IMR-90 (cell line): ENCODE results near the gene NR1H4. TPM values are rescaled to one million over a fixed set of nuclear protein-coding genes. Genes with fewer than 3 reads are reported as not detected.

Source experiments
- ATAC-seq: fragments of 200-7000 bp; cut with Tn5 transposase; 2 replicates; pipeline ENCODE4 v1.9.1; 2020; ENCODE audit warnings: low read depth, mild to moderate bottlenecking, moderate library complexity
- BruUV-seq: library from RNA; stranded (reverse); fragments of 400-500 nt; replicated peaks from 2 replicates; lab custom pipeline; 2021; lab: Mats Ljungman, UMichigan
- CTCF ChIA-PET: fragments of 300-600 bp; formaldehyde crosslinking; extraction: SDS; loops from one replicate; lab custom pipeline; 2021; ENCODE audit warnings: antibody characterized with exemption; lab: Yijun Ruan, JAX
- POLR2A ChIA-PET: fragments of 300-600 bp; sonication (Branson Sonifier 250); formaldehyde crosslinking; loops from one replicate; lab custom pipeline; 2022; ENCODE audit warnings: antibody characterized with exemption; ENCODE audit not compliant: unreplicated experiment; lab: Charles Lee
- DNase-seq: peaks from one replicate; pipeline ENCODE4 v3.0.0; 2013
- H2AFZ ChIP-seq: replicated peaks from 2 replicates; pipeline ENCODE3; 2013; ENCODE audit warnings: low read length, mild to moderate bottlenecking; ENCODE audit not compliant: poor library complexity
- H2AK5ac ChIP-seq: 2 replicates; pipeline ENCODE4 v1.6.1; 2013; ENCODE audit warnings: low read depth, low read length, inconsistent platforms
- H2AK9ac ChIP-seq: replicated peaks from 2 replicates; pipeline ENCODE3; 2013; ENCODE audit warnings: mild to moderate bottlenecking, low read depth, low read length, moderate library complexity; ENCODE audit not compliant: poor library complexity
- H2BK120ac ChIP-seq: 2 replicates; pipeline ENCODE4 v1.6.1; 2013; ENCODE audit warnings: low read depth, low read length, inconsistent platforms
- H2BK15ac ChIP-seq: 3 replicates; pipeline ENCODE4 v1.6.1; 2013; ENCODE audit warnings: low read depth, low read length, inconsistent platforms
- H2BK20ac ChIP-seq: 2 replicates; pipeline ENCODE4 v1.6.1; 2013; ENCODE audit warnings: low read depth, mild to moderate bottlenecking, inconsistent platforms, low read length, moderate library complexity
- H2BK5ac ChIP-seq: 2 replicates; pipeline ENCODE4 v1.6.1; 2013; ENCODE audit warnings: mild to moderate bottlenecking, low read depth, low read length, inconsistent platforms; ENCODE audit not compliant: poor library complexity, severe bottlenecking
- H3K14ac ChIP-seq: replicated peaks from 2 replicates; pipeline ENCODE4 v1.6.1; 2013; ENCODE audit warnings: low read depth, low read length, inconsistent platforms
- H3K18ac ChIP-seq: 2 replicates; pipeline ENCODE4 v1.6.1; 2013; ENCODE audit warnings: low read depth, low read length, control low read depth
- H3K23ac ChIP-seq: 2 replicates; pipeline ENCODE4 v1.6.1; 2013; ENCODE audit warnings: low read depth, low read length, inconsistent platforms
- H3K27ac ChIP-seq: 2 replicates; pipeline ENCODE4 v1.5.1; 2013; ENCODE audit warnings: mild to moderate bottlenecking, control low read depth, low read length; ENCODE audit not compliant: insufficient read depth
- H3K27me3 ChIP-seq: 2 replicates; pipeline ENCODE4 v1.6.1; 2013; ENCODE audit warnings: low read length; ENCODE audit not compliant: control insufficient read depth, insufficient read depth
- H3K36me3 ChIP-seq: 2 replicates; pipeline ENCODE4 v1.6.1; 2013; ENCODE audit warnings: low read length, mixed read lengths; ENCODE audit not compliant: control insufficient read depth, insufficient read depth
- H3K4ac ChIP-seq: 2 replicates; pipeline ENCODE4 v1.6.1; 2013; ENCODE audit warnings: low read depth, low read length, inconsistent platforms
- H3K4me1 ChIP-seq: 2 replicates; pipeline ENCODE4 v1.6.1; 2013; ENCODE audit warnings: low read length, mixed read lengths; ENCODE audit not compliant: control insufficient read depth, insufficient read depth
- H3K4me2 ChIP-seq: 2 replicates; pipeline ENCODE4 v1.6.1; 2013; ENCODE audit warnings: low read depth, mild to moderate bottlenecking, control low read depth, low read length, moderate library complexity
- H3K4me3 ChIP-seq: 2 replicates; pipeline ENCODE4 v1.5.1; 2013; ENCODE audit warnings: low read depth, mild to moderate bottlenecking, control low read depth, low read length, moderate library complexity; ENCODE audit not compliant: insufficient read depth
- H3K56ac ChIP-seq: 2 replicates; pipeline ENCODE4 v1.6.1; 2013; ENCODE audit warnings: low read length, inconsistent platforms; ENCODE audit not compliant: insufficient read depth; ENCODE audit errors: extremely low read depth
- H3K79me1 ChIP-seq, 2 experiments: 2 replicates each; pipeline ENCODE4 v1.6.1; 2013; ENCODE audit warnings: low read length in 2 of 2, inconsistent platforms in 1 of 2, low read depth in 1 of 2
- H3K9ac ChIP-seq: 2 replicates; pipeline ENCODE4 v1.6.1; 2013; ENCODE audit warnings: low read depth, low read length, control low read depth
- H3K9me1 ChIP-seq: 2 replicates; pipeline ENCODE4 v1.6.1; 2013; ENCODE audit warnings: low read length, inconsistent platforms; ENCODE audit not compliant: insufficient read depth
- H3K9me3 ChIP-seq: 2 replicates; pipeline ENCODE4 v1.6.1; 2013; ENCODE audit warnings: low read length; ENCODE audit not compliant: control insufficient read depth, insufficient read depth
- H4K20me1 ChIP-seq: 2 replicates; pipeline ENCODE4 v1.6.1; 2013; ENCODE audit warnings: low read length, inconsistent platforms; ENCODE audit not compliant: insufficient read depth
- H4K5ac ChIP-seq: 2 replicates; pipeline ENCODE4 v1.6.1; 2013; ENCODE audit warnings: mild to moderate bottlenecking, low read depth, low read length, control low read depth
- H4K8ac ChIP-seq, 2 experiments: 2 replicates each; pipeline ENCODE4 v1.6.1; 2013; ENCODE audit warnings: low read depth in 2 of 2, low read length in 2 of 2, control low read depth in 1 of 2, inconsistent platforms in 1 of 2
- H4K91ac ChIP-seq: 2 replicates; pipeline ENCODE4 v1.6.1; 2013; ENCODE audit warnings: low read depth, low read length, inconsistent platforms; ENCODE audit not compliant: insufficient read depth
- BHLHE40 ChIP-seq: fragments of 150-350 bp; IDR thresholded peaks from 2 replicates; pipeline ENCODE4 v1.6.1; 2016; ENCODE audit warnings: mild to moderate bottlenecking, low read depth, low read length
- CEBPB ChIP-seq: IDR thresholded peaks from 2 replicates; pipeline ENCODE4 v1.6.1; 2012; ENCODE audit warnings: low read depth, low read length, improper control_type of control experiment
- CHD1 ChIP-seq: IDR thresholded peaks from 2 replicates; pipeline ENCODE4 v1.6.1; 2012; ENCODE audit warnings: low read depth, low read length, improper control_type of control experiment
- CTCF ChIP-seq: conservative IDR thresholded peaks from 2 replicates; pipeline ENCODE4 v1.5.1; 2012; ENCODE audit warnings: mild to moderate bottlenecking, low read depth, low read length, improper control_type of control experiment
- ELK1 ChIP-seq: fragments of 150-350 bp; IDR thresholded peaks from 2 replicates; pipeline ENCODE4 v1.6.1; 2016; ENCODE audit warnings: low read depth, mild to moderate bottlenecking, low read length, moderate library complexity, borderline replicate concordance
- FOS ChIP-seq: fragments of 150-350 bp; IDR thresholded peaks from 2 replicates; pipeline ENCODE4 v1.6.1; 2016; ENCODE audit warnings: low read depth, low read length
- MAFK ChIP-seq: IDR thresholded peaks from 2 replicates; pipeline ENCODE4 v1.6.1; 2012; ENCODE audit warnings: low read depth, low read length, improper control_type of control experiment
- MAZ ChIP-seq: IDR thresholded peaks from 2 replicates; pipeline ENCODE4 v1.6.1; 2012; ENCODE audit warnings: low read depth, mild to moderate bottlenecking, low read length, improper control_type of control experiment, moderate library complexity, borderline replicate concordance
- MXI1 ChIP-seq: IDR thresholded peaks from 2 replicates; pipeline ENCODE4 v1.6.1; 2012; ENCODE audit warnings: low read depth, mild to moderate bottlenecking, low read length, moderate library complexity, borderline replicate concordance
- NFE2L2 ChIP-seq: fragments of 150-350 bp; IDR thresholded peaks from 2 replicates; pipeline ENCODE4 v1.6.1; 2016; ENCODE audit warnings: low read depth, mild to moderate bottlenecking, low read length
- POLR2A ChIP-seq: IDR thresholded peaks from 2 replicates; pipeline ENCODE4 v1.6.1; 2012; ENCODE audit warnings: mild to moderate bottlenecking, low read depth, low read length
- RAD21 ChIP-seq: IDR thresholded peaks from 2 replicates; pipeline ENCODE4 v1.6.1; 2012; ENCODE audit warnings: low read length, improper control_type of control experiment
- RCOR1 ChIP-seq: IDR thresholded peaks from 2 replicates; pipeline ENCODE4 v1.6.1; 2012; ENCODE audit warnings: mild to moderate bottlenecking, low read length, improper control_type of control experiment; ENCODE audit not compliant: insufficient replicate concordance
- RFX5 ChIP-seq: IDR thresholded peaks from 2 replicates; pipeline ENCODE4 v1.8.0; 2012; ENCODE audit warnings: low read depth, mild to moderate bottlenecking, low read length, moderate library complexity
- SMC3 ChIP-seq: fragments of 150-350 bp; IDR thresholded peaks from 2 replicates; pipeline ENCODE4 v1.6.1; 2016; ENCODE audit warnings: low read depth, mild to moderate bottlenecking, antibody characterized with exemption, low read length, moderate library complexity
- WGBS, 2 experiments: methylation state at CpG; one replicate each; pipeline versions ENCODE4 v1.1.5 to v1.1.7; 2013; ENCODE audit warnings: missing lambda C conversion rate in 2 of 2; ENCODE audit not compliant: insufficient read length in 1 of 2; ENCODE audit errors: extremely low coverage in 2 of 2; 5-methylcytosine and 5-hydroxymethylcytosine counted together
- dilution Hi-C: fragments of 300-500 bp; cut with HindIII; formaldehyde crosslinking; loops from one replicate; pipeline ENCODE4 v1.14.3; 2018; ENCODE audit warnings: low sequenced_read_pairs; ENCODE audit not compliant: unreplicated experiment
- in situ Hi-C: fragments of 300-500 bp; cut with MboI; formaldehyde crosslinking; loops from 3 replicates; pipeline ENCODE4 v1.14.3; 2019; ENCODE audit warnings: low sequenced_read_pairs, inconsistent platforms, mixed read lengths
- intact Hi-C: fragments of 100-400 bp; cut with micrococcal nuclease; formaldehyde crosslinking; loops from 2 replicates; pipeline ENCODE4 v1.10.0; 2022
- polyA plus RNA-seq, 3 experiments: library from polyadenylated mRNA; depleted of rRNA; stranded (reverse); fragments of >200 nt; gene quantifications; 2 replicates each; pipeline ENCODE4 v1.2.3, GENCODE V29; 2012; ENCODE audit warnings: low replicate concordance in 1 of 3
- total RNA-seq: library from RNA; depleted of rRNA; stranded (reverse); fragments of >200 nt; gene quantifications from 2 replicates; pipeline ENCODE4 v1.2.3, GENCODE V29; 2012
- TF ChIP-seq, protein P1 (sequence below): fragments of 150-350 bp; IDR thresholded peaks from 2 replicates; pipeline ENCODE4 v1.6.1; 2017; ENCODE audit warnings: mild to moderate bottlenecking, antibody characterized with exemption, low read length, low read depth

Gene NR1H4
- total and polyA plus RNA-seq, 2 of the 4 experiments (the other 2 are of a cell fraction): not detected

DNA sequence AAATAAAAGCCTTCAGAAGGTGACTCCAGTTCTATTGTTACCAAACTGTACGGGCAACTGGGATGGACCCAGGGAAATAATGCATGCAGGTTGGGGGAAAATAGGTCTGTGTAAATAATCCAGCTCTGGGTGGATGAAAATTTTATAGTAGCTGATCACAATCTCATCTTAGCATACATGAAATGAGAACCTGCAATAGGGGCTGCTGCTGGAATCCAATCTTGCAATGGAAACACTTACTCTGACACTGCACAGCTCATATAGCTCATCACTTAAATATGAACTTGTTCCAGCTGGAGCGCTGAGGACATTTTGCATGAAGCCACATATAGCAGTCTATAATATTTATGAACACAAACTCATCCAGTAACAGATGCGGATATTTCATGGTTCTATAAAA is 59.7 kb downstream of the NR1H4 start:
- H2BK20ac ChIP-seq: no peak overlapping the region
- H3K36me3 ChIP-seq: no peaks in the 10 kb centered on the region
- H4K5ac ChIP-seq: no peak overlapping the region
- ATAC-seq (no peak), DNase-seq (no peak)
- H3K4me3 ChIP-seq: no peak overlapping the region
- no peak overlapping the region for H3K56ac ChIP-seq
- ChIA-PET POLR2A (no interaction called here), CTCF (interaction anchor here (0.6 kb wide), 1 partner anchor 71 kb away, joined by 3 read pairs; no protein-coding TSS in a partner anchor)
- no peak overlapping the region for H3K27ac ChIP-seq
- H2AK5ac ChIP-seq: no peak overlapping the region
- H3K4me2 ChIP-seq: no peak overlapping the region
- H3K79me1 ChIP-seq: no peaks in the 10 kb centered on the region
- H3K9me1 ChIP-seq: no peaks in the 10 kb centered on the region; the same call in 1 of the 2 replicates
- H4K8ac ChIP-seq: no peak overlapping the region
- no peak overlapping the region for H3K4ac ChIP-seq
- no peak overlapping the region for H3K18ac ChIP-seq
- no peak overlapping the region for H4K91ac ChIP-seq
- no peak overlapping the region for H2AFZ ChIP-seq
- 33% methylated on average over 1 of the region's 3 CpGs; no CpG with 5 or more reads in 1 of the 2 experiments for WGBS, 2 experiments
- no peak overlapping the region for H3K14ac ChIP-seq
- in situ Hi-C loops (loop anchor here (25.0 kb wide), 1 partner anchor 171 kb away; the partner anchor contains the start of gene SLC17A8), dilution Hi-C loops (no loop called here), intact Hi-C loops (no loop called here)
- H3K4me1 ChIP-seq: no peaks in the 10 kb centered on the region
- H2BK120ac ChIP-seq: no peak overlapping the region
- TF ChIP-seq CEBPB: no peak
- TF ChIP-seq, protein P1, sequence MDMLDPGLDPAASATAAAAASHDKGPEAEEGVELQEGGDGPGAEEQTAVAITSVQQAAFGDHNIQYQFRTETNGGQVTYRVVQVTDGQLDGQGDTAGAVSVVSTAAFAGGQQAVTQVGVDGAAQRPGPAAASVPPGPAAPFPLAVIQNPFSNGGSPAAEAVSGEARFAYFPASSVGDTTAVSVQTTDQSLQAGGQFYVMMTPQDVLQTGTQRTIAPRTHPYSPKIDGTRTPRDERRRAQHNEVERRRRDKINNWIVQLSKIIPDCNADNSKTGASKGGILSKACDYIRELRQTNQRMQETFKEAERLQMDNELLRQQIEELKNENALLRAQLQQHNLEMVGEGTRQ: no peak
- TF ChIP-seq MXI1: no peak
- TF ChIP-seq BHLHE40: no peak
- no peak for TF ChIP-seq CTCF
- TF ChIP-seq MAZ: no peak
- TF ChIP-seq NFE2L2: no peak
- no peak for TF ChIP-seq POLR2A
- no peak for TF ChIP-seq FOS
- no peak for TF ChIP-seq RCOR1
- no peak for TF ChIP-seq ELK1
- TF ChIP-seq SMC3: no peak
- TF ChIP-seq CHD1: no peak
- no peak for TF ChIP-seq RAD21
- no peak for TF ChIP-seq RFX5
- TF ChIP-seq MAFK: no peak
- H3K27me3 ChIP-seq: peaks cover 4% of the 10 kb centered on the region; the same call in 1 of the 2 replicates
- no peak overlapping the region for H2BK5ac ChIP-seq
- H2BK15ac ChIP-seq: no peak overlapping the region
- H3K23ac ChIP-seq: no peak overlapping the region
- H4K20me1 ChIP-seq: no peaks in the 10 kb centered on the region
- H3K9ac ChIP-seq: no peak overlapping the region
- H2AK9ac ChIP-seq: no peak overlapping the region
- BruUV-seq: no TSS peak
- H3K9me3 ChIP-seq: no peaks in the 10 kb centered on the region
